Astrocyte (in vitro differentiated cells and primary cell): Measurements from ENCODE around the gene PLCG1. TPM values are rescaled to one million over a fixed set of nuclear protein-coding genes. Genes with fewer than 3 reads are reported as not detected.

Source experiments
- DNase-seq: peaks from one replicate; pipeline ENCODE4 v3.0.0-alpha.2; 2010; ENCODE audit warnings: low read depth
- FAIRE-seq: peaks from 2 replicates; lab custom pipeline; 2011; peaks lifted over from hg19 to GRCh38; lab: Jason Lieb, UNC
- H2AFZ ChIP-seq: 2 replicates; pipeline ENCODE4 v1.6.0; 2012; ENCODE audit warnings: low read depth, low read length, inconsistent platforms
- H3K27ac ChIP-seq: 2 replicates; pipeline ENCODE4 v1.5.1; 2011; ENCODE audit warnings: low read depth, low read length, inconsistent platforms
- H3K27me3 ChIP-seq: 2 replicates; pipeline ENCODE4 v1.6.0; 2011; ENCODE audit warnings: low read length, inconsistent platforms; ENCODE audit not compliant: insufficient read depth
- H3K36me3 ChIP-seq: 2 replicates; pipeline ENCODE4 v1.5.1; 2011; ENCODE audit warnings: low read length, inconsistent platforms; ENCODE audit not compliant: insufficient read depth
- H3K4me1 ChIP-seq: 2 replicates; pipeline ENCODE4 v1.5.1; 2011; ENCODE audit warnings: low read length, inconsistent platforms; ENCODE audit not compliant: insufficient read depth
- H3K4me2 ChIP-seq: 2 replicates; pipeline ENCODE4 v1.6.0; 2012; ENCODE audit warnings: low read length, inconsistent platforms
- H3K4me3 ChIP-seq: 2 replicates; pipeline ENCODE4 v1.5.1; 2011; ENCODE audit warnings: low read depth, mild to moderate bottlenecking, low read length, inconsistent platforms; ENCODE audit not compliant: insufficient read depth
- H3K79me2 ChIP-seq: 2 replicates; pipeline ENCODE4 v1.6.0; 2012; ENCODE audit warnings: mild to moderate bottlenecking, low read length, inconsistent platforms; ENCODE audit not compliant: insufficient read depth
- H3K9ac ChIP-seq: 2 replicates; pipeline ENCODE4 v1.6.0; 2012; ENCODE audit warnings: mild to moderate bottlenecking, low read length, inconsistent platforms
- H3K9me3 ChIP-seq: 2 replicates; pipeline ENCODE4 v1.5.1; 2012; ENCODE audit warnings: low read depth, mild to moderate bottlenecking, low read length, inconsistent platforms; ENCODE audit not compliant: insufficient read depth
- H4K20me1 ChIP-seq: 2 replicates; pipeline ENCODE4 v1.6.0; 2012; ENCODE audit warnings: low read length, inconsistent platforms; ENCODE audit not compliant: insufficient read depth
- H3K27ac Mint-ChIP-seq: one replicate; pipeline ENCODE4 v1.8.0; 2021; ENCODE audit warnings: mild to moderate bottlenecking, mixed read lengths; ENCODE audit not compliant: unreplicated experiment
- H3K27me3 Mint-ChIP-seq: one replicate; pipeline ENCODE4 v1.8.0; 2021; ENCODE audit warnings: low read depth, mixed read lengths; ENCODE audit not compliant: unreplicated experiment
- H3K36me3 Mint-ChIP-seq: one replicate; pipeline ENCODE4 v1.8.0; 2021; ENCODE audit warnings: low read depth, mixed read lengths; ENCODE audit not compliant: unreplicated experiment
- H3K4me1 Mint-ChIP-seq: one replicate; pipeline ENCODE4 v1.8.0; 2021; ENCODE audit warnings: low read depth, mixed read lengths; ENCODE audit not compliant: unreplicated experiment
- H3K4me3 Mint-ChIP-seq: one replicate; pipeline ENCODE4 v1.8.0; 2021; ENCODE audit warnings: mild to moderate bottlenecking, moderate library complexity, mixed read lengths; ENCODE audit not compliant: unreplicated experiment
- H3K9me3 Mint-ChIP-seq: one replicate; pipeline ENCODE4 v1.8.0; 2021; ENCODE audit warnings: mild to moderate bottlenecking, mixed read lengths; ENCODE audit not compliant: unreplicated experiment
- EZH2 ChIP-seq: IDR thresholded peaks from 2 replicates; pipeline ENCODE4 v1.6.1; 2012; ENCODE audit warnings: mild to moderate bottlenecking, low read length, inconsistent platforms; ENCODE audit not compliant: insufficient read depth
- total RNA-seq: library from RNA; stranded (reverse); gene quantifications from 2 replicates; pipeline ENCODE4 v1.2.1, GENCODE V29; 2021
- TF ChIP-seq, protein P1 (sequence below): IDR thresholded peaks from 2 replicates; pipeline ENCODE4 v1.5.1; 2011; ENCODE audit warnings: low read depth, mild to moderate bottlenecking, inconsistent platforms, low read length, moderate library complexity; ENCODE audit not compliant: insufficient read depth

PLCG1 gene
- total RNA-seq, 1 donor from 2014 or later: 129 TPM

DNA sequence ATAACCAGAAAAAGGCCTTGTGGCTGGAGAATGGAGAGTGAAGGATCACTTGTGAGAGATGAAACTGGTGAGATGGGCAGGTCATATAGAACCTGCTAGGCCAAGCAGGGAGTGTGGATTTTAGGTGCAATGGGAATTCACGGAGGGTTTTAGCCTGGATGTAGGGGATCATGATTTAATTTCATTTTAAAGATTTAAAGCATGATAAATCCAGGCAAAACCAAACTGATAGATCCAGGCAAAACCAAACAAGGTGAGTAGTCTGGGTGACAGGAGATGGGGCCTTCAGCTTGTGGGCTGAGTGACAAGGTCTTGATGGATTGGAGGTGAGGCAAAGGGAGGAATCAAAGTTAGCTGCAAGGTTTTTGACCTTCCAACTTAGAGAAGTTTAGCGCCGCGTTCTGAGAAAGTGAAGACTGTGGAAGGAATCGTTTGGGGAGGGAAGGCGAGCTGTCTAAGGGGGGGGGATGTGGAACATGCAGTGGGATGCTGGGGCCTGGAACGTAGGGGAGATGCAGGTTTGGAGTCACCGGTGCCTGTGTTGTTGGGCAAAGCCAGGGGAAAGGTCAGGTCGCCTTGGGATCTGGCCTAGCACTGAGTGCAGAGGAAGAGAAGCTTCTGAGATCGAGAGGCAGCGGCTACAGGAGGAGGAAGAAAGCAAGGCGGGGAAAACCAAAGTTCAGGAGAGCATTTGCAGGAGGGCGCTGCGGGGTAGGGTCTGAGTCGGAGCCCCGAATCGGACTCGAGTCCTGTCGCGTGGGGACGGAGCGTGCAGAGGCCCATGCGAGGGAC lies 1.3 kb upstream of the PLCG1 start:
- Histone ChIP-seq H3K4me1 (peaks cover 30% of the 10 kb centered on the region), H3K79me2 (peaks cover 38% of the 10 kb centered on the region), H3K27me3 (no peaks in the 10 kb centered on the region), H3K9ac (peak overlapping the region; percentile 94), H3K36me3 (no peaks in the 10 kb centered on the region), H3K9me3 (no peaks in the 10 kb centered on the region), H3K27ac (peak overlapping the region; percentile 91), H2AFZ (peak overlapping the region; percentile 81), H3K4me3 (peak overlapping the region; percentile 75), H3K4me2 (peak overlapping the region; percentile 96), H4K20me1 (peaks cover 31% of the 10 kb centered on the region)
- no peak overlapping the region for H3K27ac Mint-ChIP-seq
- no peaks in the 10 kb centered on the region for H3K9me3 Mint-ChIP-seq
- no peak for DNase-seq
- FAIRE-seq: no peak
- no peaks in the 10 kb centered on the region for H3K27me3 Mint-ChIP-seq
- H3K36me3 Mint-ChIP-seq: peaks cover 8% of the 10 kb centered on the region
- TF ChIP-seq, protein P1, sequence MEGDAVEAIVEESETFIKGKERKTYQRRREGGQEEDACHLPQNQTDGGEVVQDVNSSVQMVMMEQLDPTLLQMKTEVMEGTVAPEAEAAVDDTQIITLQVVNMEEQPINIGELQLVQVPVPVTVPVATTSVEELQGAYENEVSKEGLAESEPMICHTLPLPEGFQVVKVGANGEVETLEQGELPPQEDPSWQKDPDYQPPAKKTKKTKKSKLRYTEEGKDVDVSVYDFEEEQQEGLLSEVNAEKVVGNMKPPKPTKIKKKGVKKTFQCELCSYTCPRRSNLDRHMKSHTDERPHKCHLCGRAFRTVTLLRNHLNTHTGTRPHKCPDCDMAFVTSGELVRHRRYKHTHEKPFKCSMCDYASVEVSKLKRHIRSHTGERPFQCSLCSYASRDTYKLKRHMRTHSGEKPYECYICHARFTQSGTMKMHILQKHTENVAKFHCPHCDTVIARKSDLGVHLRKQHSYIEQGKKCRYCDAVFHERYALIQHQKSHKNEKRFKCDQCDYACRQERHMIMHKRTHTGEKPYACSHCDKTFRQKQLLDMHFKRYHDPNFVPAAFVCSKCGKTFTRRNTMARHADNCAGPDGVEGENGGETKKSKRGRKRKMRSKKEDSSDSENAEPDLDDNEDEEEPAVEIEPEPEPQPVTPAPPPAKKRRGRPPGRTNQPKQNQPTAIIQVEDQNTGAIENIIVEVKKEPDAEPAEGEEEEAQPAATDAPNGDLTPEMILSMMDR: no peak
- TF ChIP-seq EZH2: no peak
- H3K4me3 Mint-ChIP-seq: peak overlapping the region; percentile 87
- peaks cover 17% of the 10 kb centered on the region for H3K4me1 Mint-ChIP-seq

DNA sequence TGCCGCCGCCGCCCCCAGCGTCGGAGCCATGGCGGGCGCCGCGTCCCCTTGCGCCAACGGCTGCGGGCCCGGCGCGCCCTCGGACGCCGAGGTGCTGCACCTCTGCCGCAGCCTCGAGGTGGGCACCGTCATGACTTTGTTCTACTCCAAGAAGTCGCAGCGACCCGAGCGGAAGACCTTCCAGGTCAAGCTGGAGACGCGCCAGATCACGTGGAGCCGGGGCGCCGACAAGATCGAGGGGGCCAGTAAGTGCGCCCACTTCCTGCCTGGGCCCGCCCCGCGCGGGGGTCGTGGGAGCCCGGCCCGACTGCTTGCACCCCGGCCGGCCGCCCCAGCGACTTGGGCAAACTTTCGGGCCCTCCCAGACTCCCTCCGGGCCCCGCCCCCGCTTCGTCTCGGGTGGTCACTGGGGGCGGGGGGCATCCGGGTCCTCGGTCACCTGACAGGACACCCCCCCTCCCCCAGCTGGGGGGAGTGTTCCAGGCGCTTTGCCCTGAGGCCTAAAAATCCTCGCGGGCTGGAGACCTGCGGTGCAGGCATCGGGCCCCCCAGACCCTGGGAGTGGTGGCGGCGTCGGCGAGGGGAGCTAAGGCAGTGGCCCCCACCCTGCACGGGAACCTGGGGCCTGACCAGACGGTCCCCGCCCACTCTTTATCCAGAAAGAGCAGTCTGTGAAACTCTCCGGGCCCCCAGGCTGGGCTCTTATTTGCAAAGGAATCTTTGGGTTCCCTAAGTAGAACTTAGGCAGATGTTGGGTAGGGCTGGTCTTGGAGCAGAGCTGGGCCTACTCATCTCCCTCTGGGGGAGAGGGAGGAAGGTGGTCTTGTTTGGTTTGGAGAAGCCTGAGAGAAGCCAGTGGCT lies 501 bp downstream of the PLCG1 start:
- Histone ChIP-seq H3K9ac (peak overlapping the region; percentile 94), H3K36me3 (no peaks in the 10 kb centered on the region), H3K4me2 (peak overlapping the region; percentile 96), H2AFZ (peak overlapping the region; percentile 65), H3K9me3 (no peaks in the 10 kb centered on the region), H3K4me1 (peaks cover 42% of the 10 kb centered on the region), H3K27ac (peak overlapping the region; percentile 91), H3K4me3 (peak overlapping the region; percentile 75), H4K20me1 (peaks cover 49% of the 10 kb centered on the region), H3K79me2 (peaks cover 55% of the 10 kb centered on the region), H3K27me3 (no peaks in the 10 kb centered on the region)
- Mint-ChIP-seq H3K27me3 (no peaks in the 10 kb centered on the region), H3K4me3 (peak overlapping the region; percentile 97), H3K36me3 (peaks cover 4% of the 10 kb centered on the region), H3K27ac (peak overlapping the region; percentile 91), H3K4me1 (peaks cover 28% of the 10 kb centered on the region), H3K9me3 (no peaks in the 10 kb centered on the region)
- DNase-seq (peak; percentile 47), FAIRE-seq (no peak)
- no peak for TF ChIP-seq EZH2
- TF ChIP-seq, protein P1: no peak
